H1 (cell line): ENCODE measurements around the gene SLC6A18. TPM values are rescaled to one million over a fixed set of nuclear protein-coding genes. Genes with fewer than 3 reads are reported as not detected.

ENCODE experiments used
- CBX5 ChIP-seq: fragments of 300-800, 300-1000 bp; sonication (generic); IDR thresholded peaks from 2 replicates; pipeline ENCODE4 v1.7.1; 2016; ENCODE audit warnings: antibody characterized with exemption, low read length, low read depth
- GABPA ChIP-seq: IDR thresholded peaks from 2 replicates; pipeline ENCODE4 v1.6.1; 2011; ENCODE audit warnings: mild to moderate bottlenecking, low read length, moderate library complexity, borderline replicate concordance; ENCODE audit not compliant: insufficient read depth
- KDM5A ChIP-seq: fragments of 200-600 bp; IDR thresholded peaks from 2 replicates; pipeline ENCODE4 v1.7.1; 2012; ENCODE audit warnings: mild to moderate bottlenecking, low read length, inconsistent platforms, mixed read lengths
- MAFK ChIP-seq: IDR thresholded peaks from 2 replicates; pipeline ENCODE4 v1.6.1; 2012; ENCODE audit warnings: low read depth, mild to moderate bottlenecking, improper control_type of control experiment, low read length
- POLR2AphosphoS5 ChIP-seq: IDR thresholded peaks from 2 replicates; pipeline ENCODE4 v1.6.1; 2011; ENCODE audit warnings: low read depth, low read length
- RFX5 ChIP-seq: IDR thresholded peaks from 2 replicates; pipeline ENCODE4 v1.6.1; 2011; ENCODE audit warnings: low read depth, low read length, improper control_type of control experiment, borderline replicate concordance
- ZNF274 ChIP-seq: IDR thresholded peaks from 2 replicates; pipeline ENCODE4 v1.7.0; 2012; ENCODE audit warnings: low read length, borderline replicate concordance; ENCODE audit errors: extremely low read depth
- polyA plus RNA-seq, 7 experiments: library from polyadenylated mRNA; depleted of rRNA in 3 of 7; stranded (reverse) in 5 of 7; unstranded in 2 of 7; fragments of >200 nt in 5 of 7; fragments of 200-250 nt in 2 of 7; gene quantifications; 1 replicate in 5 of 7; 2 replicates in 1 of 7; 4 replicates in 1 of 7; pipeline versions ENCODE4 v1.2.1 to v1.2.3, GENCODE V29; 2011 to 2013; ENCODE audit warnings: missing spikeins in 2 of 7, mixed read lengths in 2 of 7
- total RNA-seq: library from RNA; stranded (reverse); fragmentation: NEBNext Ultra II Directional; extraction: Animal tissue kit (Norgen Biotek cat#: 25700); gene quantifications from 2 replicates; pipeline ENCODE4 v1.2.1, GENCODE V29; 2021
- TF ChIP-seq, protein P1 (sequence below): fragments of 300-600 bp; sonication (generic); IDR thresholded peaks from 2 replicates; pipeline ENCODE4 v1.7.1; 2012; ENCODE audit warnings: low read length, moderate library complexity, mild to moderate bottlenecking, inconsistent platforms; ENCODE audit not compliant: insufficient replicate concordance
- TF ChIP-seq, protein P2 (sequence below): IDR thresholded peaks from 2 replicates; pipeline ENCODE4 v1.6.1; 2011; ENCODE audit warnings: low read depth, mild to moderate bottlenecking, low read length; ENCODE audit not compliant: insufficient read depth
- TF ChIP-seq, protein P3 (sequence below): IDR thresholded peaks from 2 replicates; pipeline ENCODE4 v1.6.1; 2011; ENCODE audit warnings: low read length, improper control_type of control experiment

Gene SLC6A18
- total and polyA plus RNA-seq, 2 of the 8 experiments (the other 6 are each of a cell fraction or from before 2014, with no cell fraction given) = not detected

DNA sequence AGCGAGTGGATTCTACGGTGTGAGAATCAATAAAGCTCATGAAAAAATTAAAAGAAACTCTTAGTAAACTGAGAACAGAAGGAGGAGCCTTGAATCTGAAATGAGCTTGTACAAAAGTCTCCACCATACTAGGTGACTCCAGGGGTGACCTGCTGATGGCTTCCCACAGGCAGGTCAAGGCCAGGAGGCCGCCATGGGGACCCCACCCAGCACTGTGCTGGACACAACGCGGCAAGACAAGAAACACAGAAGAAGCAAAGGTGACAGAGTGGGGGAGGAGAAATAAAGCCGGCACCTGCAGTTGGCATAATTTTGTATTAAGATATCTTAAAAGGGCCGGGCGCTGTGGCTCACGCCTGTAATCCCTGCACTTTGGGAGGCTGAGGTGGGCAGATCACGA, 35.9 kb upstream of the SLC6A18 start (continued):
- TF ChIP-seq, protein P1, sequence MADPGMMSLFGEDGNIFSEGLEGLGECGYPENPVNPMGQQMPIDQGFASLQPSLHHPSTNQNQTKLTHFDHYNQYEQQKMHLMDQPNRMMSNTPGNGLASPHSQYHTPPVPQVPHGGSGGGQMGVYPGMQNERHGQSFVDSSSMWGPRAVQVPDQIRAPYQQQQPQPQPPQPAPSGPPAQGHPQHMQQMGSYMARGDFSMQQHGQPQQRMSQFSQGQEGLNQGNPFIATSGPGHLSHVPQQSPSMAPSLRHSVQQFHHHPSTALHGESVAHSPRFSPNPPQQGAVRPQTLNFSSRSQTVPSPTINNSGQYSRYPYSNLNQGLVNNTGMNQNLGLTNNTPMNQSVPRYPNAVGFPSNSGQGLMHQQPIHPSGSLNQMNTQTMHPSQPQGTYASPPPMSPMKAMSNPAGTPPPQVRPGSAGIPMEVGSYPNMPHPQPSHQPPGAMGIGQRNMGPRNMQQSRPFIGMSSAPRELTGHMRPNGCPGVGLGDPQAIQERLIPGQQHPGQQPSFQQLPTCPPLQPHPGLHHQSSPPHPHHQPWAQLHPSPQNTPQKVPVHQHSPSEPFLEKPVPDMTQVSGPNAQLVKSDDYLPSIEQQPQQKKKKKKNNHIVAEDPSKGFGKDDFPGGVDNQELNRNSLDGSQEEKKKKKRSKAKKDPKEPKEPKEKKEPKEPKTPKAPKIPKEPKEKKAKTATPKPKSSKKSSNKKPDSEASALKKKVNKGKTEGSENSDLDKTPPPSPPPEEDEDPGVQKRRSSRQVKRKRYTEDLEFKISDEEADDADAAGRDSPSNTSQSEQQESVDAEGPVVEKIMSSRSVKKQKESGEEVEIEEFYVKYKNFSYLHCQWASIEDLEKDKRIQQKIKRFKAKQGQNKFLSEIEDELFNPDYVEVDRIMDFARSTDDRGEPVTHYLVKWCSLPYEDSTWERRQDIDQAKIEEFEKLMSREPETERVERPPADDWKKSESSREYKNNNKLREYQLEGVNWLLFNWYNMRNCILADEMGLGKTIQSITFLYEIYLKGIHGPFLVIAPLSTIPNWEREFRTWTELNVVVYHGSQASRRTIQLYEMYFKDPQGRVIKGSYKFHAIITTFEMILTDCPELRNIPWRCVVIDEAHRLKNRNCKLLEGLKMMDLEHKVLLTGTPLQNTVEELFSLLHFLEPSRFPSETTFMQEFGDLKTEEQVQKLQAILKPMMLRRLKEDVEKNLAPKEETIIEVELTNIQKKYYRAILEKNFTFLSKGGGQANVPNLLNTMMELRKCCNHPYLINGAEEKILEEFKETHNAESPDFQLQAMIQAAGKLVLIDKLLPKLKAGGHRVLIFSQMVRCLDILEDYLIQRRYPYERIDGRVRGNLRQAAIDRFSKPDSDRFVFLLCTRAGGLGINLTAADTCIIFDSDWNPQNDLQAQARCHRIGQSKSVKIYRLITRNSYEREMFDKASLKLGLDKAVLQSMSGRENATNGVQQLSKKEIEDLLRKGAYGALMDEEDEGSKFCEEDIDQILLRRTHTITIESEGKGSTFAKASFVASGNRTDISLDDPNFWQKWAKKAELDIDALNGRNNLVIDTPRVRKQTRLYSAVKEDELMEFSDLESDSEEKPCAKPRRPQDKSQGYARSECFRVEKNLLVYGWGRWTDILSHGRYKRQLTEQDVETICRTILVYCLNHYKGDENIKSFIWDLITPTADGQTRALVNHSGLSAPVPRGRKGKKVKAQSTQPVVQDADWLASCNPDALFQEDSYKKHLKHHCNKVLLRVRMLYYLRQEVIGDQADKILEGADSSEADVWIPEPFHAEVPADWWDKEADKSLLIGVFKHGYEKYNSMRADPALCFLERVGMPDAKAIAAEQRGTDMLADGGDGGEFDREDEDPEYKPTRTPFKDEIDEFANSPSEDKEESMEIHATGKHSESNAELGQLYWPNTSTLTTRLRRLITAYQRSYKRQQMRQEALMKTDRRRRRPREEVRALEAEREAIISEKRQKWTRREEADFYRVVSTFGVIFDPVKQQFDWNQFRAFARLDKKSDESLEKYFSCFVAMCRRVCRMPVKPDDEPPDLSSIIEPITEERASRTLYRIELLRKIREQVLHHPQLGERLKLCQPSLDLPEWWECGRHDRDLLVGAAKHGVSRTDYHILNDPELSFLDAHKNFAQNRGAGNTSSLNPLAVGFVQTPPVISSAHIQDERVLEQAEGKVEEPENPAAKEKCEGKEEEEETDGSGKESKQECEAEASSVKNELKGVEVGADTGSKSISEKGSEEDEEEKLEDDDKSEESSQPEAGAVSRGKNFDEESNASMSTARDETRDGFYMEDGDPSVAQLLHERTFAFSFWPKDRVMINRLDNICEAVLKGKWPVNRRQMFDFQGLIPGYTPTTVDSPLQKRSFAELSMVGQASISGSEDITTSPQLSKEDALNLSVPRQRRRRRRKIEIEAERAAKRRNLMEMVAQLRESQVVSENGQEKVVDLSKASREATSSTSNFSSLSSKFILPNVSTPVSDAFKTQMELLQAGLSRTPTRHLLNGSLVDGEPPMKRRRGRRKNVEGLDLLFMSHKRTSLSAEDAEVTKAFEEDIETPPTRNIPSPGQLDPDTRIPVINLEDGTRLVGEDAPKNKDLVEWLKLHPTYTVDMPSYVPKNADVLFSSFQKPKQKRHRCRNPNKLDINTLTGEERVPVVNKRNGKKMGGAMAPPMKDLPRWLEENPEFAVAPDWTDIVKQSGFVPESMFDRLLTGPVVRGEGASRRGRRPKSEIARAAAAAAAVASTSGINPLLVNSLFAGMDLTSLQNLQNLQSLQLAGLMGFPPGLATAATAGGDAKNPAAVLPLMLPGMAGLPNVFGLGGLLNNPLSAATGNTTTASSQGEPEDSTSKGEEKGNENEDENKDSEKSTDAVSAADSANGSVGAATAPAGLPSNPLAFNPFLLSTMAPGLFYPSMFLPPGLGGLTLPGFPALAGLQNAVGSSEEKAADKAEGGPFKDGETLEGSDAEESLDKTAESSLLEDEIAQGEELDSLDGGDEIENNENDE = no peak
- TF ChIP-seq GABPA = no peak
- TF ChIP-seq RFX5 = no peak
- TF ChIP-seq, protein P2, sequence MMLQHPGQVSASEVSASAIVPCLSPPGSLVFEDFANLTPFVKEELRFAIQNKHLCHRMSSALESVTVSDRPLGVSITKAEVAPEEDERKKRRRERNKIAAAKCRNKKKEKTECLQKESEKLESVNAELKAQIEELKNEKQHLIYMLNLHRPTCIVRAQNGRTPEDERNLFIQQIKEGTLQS = no peak
- TF ChIP-seq ZNF274 = no peak
- no peak for TF ChIP-seq POLR2AphosphoS5
- TF ChIP-seq KDM5A = no peak
- TF ChIP-seq CBX5 = no peak
- TF ChIP-seq, protein P3, sequence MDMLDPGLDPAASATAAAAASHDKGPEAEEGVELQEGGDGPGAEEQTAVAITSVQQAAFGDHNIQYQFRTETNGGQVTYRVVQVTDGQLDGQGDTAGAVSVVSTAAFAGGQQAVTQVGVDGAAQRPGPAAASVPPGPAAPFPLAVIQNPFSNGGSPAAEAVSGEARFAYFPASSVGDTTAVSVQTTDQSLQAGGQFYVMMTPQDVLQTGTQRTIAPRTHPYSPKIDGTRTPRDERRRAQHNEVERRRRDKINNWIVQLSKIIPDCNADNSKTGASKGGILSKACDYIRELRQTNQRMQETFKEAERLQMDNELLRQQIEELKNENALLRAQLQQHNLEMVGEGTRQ = no peak
- no peak for TF ChIP-seq MAFK
